Neutrophil (primary cell): ENCODE measurements around the gene NOP9.

Experiments used
- H3K27ac ChIP-seq: fragments of 200-600 bp; sonication (generic); 2 replicates; pipeline ENCODE4 v1.5.1; 2016; ENCODE audit warnings: mild to moderate bottlenecking, moderate library complexity
- H3K27me3 ChIP-seq: fragments of 200-600 bp; sonication (generic); 2 replicates; pipeline ENCODE4 v1.6.0; 2016; ENCODE audit warnings: mild to moderate bottlenecking
- H3K36me3 ChIP-seq: fragments of 200-600 bp; sonication (generic); 2 replicates; pipeline ENCODE4 v1.5.1; 2017
- H3K4me1 ChIP-seq, 2 experiments: fragments of 200-600 bp in 1 of 2; sonication (generic) in 1 of 2; 1 replicate in 1 of 2; 2 replicates in 1 of 2; pipeline versions ENCODE4 v1.5.1 to v1.6.1; 2013 to 2016; ENCODE audit warnings: low read depth in 1 of 2, low read length in 1 of 2, mild to moderate bottlenecking in 1 of 2, moderate library complexity in 1 of 2; ENCODE audit not compliant: control insufficient read depth in 1 of 2, insufficient read depth in 1 of 2
- H3K4me3 ChIP-seq, 2 experiments: fragments of 200-600 bp in 1 of 2; sonication (generic) in 1 of 2; 1 replicate in 1 of 2; 2 replicates in 1 of 2; pipeline ENCODE4 v1.5.1; 2013 to 2016; ENCODE audit warnings: low read depth in 1 of 2, low read length in 1 of 2, mild to moderate bottlenecking in 1 of 2, moderate library complexity in 1 of 2
- H3K9me3 ChIP-seq: fragments of 200-600 bp; sonication (generic); 2 replicates; pipeline ENCODE4 v1.5.1; 2016
- TF ChIP-seq, protein P1 (sequence below): fragments of 200-600 bp; sonication (generic); IDR thresholded peaks from 2 replicates; pipeline ENCODE4 v1.5.1; 2016; ENCODE audit warnings: antibody characterized with exemption

The NOP9 gene

DNA sequence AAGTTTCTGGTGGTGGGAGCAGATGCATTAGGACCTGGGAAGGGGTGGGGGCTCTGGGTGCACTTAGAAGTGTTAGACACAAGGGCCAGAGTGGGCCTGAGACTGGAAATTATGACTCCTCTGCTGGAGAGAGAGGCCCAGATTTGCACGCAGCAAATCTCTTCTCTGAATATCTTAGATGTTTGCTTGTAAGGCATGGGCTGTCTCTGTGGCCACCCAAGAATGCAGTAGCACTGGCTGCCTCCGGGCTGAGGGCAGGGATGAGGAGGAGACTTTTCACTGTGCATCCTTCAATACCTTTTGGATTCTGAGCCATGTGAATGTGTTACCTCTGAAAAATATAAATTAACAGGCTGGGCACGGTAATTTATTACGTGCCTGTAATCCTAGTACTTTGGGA lies 14.3 kb upstream of the NOP9 start:
- TF ChIP-seq, protein P1, sequence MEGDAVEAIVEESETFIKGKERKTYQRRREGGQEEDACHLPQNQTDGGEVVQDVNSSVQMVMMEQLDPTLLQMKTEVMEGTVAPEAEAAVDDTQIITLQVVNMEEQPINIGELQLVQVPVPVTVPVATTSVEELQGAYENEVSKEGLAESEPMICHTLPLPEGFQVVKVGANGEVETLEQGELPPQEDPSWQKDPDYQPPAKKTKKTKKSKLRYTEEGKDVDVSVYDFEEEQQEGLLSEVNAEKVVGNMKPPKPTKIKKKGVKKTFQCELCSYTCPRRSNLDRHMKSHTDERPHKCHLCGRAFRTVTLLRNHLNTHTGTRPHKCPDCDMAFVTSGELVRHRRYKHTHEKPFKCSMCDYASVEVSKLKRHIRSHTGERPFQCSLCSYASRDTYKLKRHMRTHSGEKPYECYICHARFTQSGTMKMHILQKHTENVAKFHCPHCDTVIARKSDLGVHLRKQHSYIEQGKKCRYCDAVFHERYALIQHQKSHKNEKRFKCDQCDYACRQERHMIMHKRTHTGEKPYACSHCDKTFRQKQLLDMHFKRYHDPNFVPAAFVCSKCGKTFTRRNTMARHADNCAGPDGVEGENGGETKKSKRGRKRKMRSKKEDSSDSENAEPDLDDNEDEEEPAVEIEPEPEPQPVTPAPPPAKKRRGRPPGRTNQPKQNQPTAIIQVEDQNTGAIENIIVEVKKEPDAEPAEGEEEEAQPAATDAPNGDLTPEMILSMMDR = no peak
- no peak overlapping the region for H3K4me3 ChIP-seq
- H3K27ac ChIP-seq = no peak overlapping the region
- no peaks in the 10 kb centered on the region for H3K27me3 ChIP-seq
- peaks cover 12% of the 10 kb centered on the region for H3K36me3 ChIP-seq
- H3K9me3 ChIP-seq = no peaks in the 10 kb centered on the region
- peaks cover 22 to 26% of the 10 kb centered on the region in 2 experiments for H3K4me1 ChIP-seq

DNA sequence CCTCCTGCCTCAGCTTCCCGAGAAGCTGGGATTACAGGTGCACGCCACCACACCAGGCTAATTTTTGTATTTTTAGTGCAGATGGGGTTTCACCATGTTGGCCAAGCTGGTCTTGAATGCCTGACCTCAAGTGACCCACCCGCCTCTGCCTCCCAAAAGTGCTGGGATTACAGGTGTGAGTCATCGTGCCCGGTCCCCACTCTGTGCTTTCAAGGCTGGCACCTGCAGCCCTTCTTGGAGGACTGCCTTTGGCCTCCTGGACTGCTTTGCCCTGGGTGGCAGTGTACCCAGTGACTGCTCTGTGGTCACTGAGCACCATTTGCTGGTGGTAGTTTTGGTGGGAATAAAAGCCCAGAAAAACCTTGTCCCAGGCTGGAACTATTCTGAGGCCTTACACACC lies 12.7 kb upstream of the NOP9 start:
- Histone ChIP-seq H3K36me3 (peaks cover 29% of the 10 kb centered on the region), H3K4me1 (peaks cover 6 to 10% of the 10 kb centered on the region in 2 experiments), H3K9me3 (no peaks in the 10 kb centered on the region), H3K27me3 (no peaks in the 10 kb centered on the region), H3K27ac (no peak overlapping the region), H3K4me3 (no peak overlapping the region)
- TF ChIP-seq, protein P1 = no peak

DNA sequence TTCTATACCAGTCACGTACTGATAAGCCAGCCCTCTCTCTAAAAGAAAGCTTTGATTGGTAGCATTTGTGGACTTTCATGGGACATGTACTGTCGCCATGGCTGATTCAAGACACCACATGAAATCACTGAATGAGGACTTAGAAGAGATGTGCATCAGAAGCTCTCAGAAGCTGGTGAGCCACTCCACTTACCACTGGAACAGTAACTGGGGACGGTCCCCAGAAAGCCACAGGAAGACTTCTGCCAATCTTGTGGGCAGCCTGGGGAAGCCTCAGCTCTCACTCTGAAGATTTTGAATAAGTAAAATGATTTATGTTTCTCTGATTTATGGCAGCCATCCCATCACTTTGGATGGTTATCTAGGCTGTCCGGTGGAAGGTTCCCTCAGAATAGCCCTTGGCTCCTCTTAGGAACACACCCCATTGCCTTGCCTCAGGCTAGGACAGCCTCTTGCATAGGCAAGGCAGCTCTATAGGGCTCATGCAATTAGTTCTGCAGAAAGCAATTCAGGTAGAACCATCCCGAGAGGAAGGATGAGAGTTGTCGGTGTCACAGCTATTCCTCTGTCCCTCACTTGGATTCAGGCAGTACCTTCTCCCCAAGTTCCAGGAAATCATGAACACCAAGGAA lies 9.9 kb upstream of the NOP9 start:
- H3K4me1 ChIP-seq = no peaks in the 10 kb centered on the region
- H3K27ac ChIP-seq = no peak overlapping the region
- TF ChIP-seq, protein P1 = no peak
- H3K36me3 ChIP-seq = peaks cover 48% of the 10 kb centered on the region
- no peaks in the 10 kb centered on the region for H3K9me3 ChIP-seq
- H3K4me3 ChIP-seq = no peak overlapping the region
- no peaks in the 10 kb centered on the region for H3K27me3 ChIP-seq

DNA sequence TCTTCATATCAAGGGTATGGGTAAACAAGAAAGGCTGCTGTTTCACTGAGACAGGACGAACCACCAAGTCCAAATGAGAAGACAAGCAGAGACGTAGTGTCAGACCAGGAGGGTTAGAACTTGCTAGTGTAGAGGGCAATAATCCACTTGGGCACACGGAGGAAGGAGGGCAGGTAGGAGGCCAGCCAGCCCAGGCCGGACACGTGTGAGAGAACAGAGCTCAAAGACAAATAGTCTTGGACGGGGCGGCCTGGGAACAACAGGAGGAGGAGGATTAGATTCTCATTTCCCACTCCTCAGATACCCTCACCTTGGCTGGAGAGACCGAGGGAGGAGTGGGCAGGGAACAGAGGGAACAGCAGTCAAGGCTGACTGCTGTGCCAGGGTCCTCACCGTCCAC lies 8.9 kb upstream of the NOP9 start:
- Histone ChIP-seq H3K27me3 (no peaks in the 10 kb centered on the region), H3K36me3 (peaks cover 58% of the 10 kb centered on the region), H3K4me3 (no peak overlapping the region), H3K27ac (no peak overlapping the region), H3K9me3 (no peaks in the 10 kb centered on the region), H3K4me1 (no peaks in the 10 kb centered on the region)
- TF ChIP-seq, protein P1 = no peak

DNA sequence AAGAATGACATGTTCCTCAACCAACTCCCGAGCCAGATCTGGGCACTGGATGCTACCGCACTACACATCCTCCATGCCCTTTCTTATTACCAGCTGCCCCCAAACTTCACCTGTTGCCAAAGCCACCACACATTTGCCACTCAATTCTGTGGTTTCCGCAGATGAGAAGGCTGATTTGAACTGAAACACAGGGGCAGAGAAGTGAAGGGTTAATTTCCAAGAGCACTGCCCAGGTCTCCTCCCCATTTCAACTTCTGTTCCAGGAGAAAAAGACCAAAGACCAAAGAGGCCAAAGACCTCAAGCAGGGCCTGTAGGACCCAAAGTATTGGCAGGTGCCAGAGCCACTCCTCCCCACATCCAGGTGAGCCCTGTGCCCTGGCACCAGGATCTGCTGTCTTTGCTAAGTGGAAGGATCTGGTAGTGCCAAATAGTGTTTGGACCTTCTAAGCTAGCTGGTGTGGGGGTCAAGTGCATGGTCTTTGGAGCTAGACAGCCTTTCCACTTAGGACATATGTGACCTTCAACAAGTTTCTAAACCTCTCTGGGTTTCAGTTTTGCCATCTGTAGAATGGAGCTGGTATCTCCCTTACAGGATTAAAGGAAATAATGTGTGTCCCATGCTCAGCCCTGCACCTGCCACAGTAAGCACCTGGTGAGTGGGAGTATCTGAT lies 8.1 kb upstream of the NOP9 start:
- Histone ChIP-seq H3K9me3 (no peaks in the 10 kb centered on the region), H3K27ac (no peak overlapping the region), H3K27me3 (no peaks in the 10 kb centered on the region), H3K36me3 (peaks cover 66% of the 10 kb centered on the region), H3K4me1 (peaks cover 1 to 3% of the 10 kb centered on the region in 2 experiments), H3K4me3 (no peak overlapping the region)
- TF ChIP-seq, protein P1 = no peak
